H9 (cell line): Measurements from ENCODE around the gene SDHB. TPM values are rescaled to one million over a fixed set of nuclear protein-coding genes. Genes with fewer than 3 reads are reported as not detected.

Experiments used
- DNase-seq: peaks from one replicate; pipeline ENCODE4 v3.0.0-alpha.2; 2017
- H2AFZ ChIP-seq: one replicate; pipeline ENCODE4 v1.6.1; 2013; ENCODE audit warnings: mild to moderate bottlenecking, low read length, control low read depth, moderate library complexity
- H2AK5ac ChIP-seq: 2 replicates; pipeline ENCODE4 v1.6.1; 2013; ENCODE audit warnings: low read length, control low read depth, mixed read lengths; ENCODE audit not compliant: insufficient read length
- H2BK120ac ChIP-seq: one replicate; pipeline ENCODE4 v1.6.1; 2013; ENCODE audit warnings: low read depth, mild to moderate bottlenecking, low read length, control low read depth, inconsistent platforms; ENCODE audit not compliant: poor library complexity, severe bottlenecking
- H2BK12ac ChIP-seq: 2 replicates; pipeline ENCODE4 v1.6.1; 2013; ENCODE audit warnings: low read length, control low read depth, mixed read lengths, low read depth; ENCODE audit not compliant: insufficient read length
- H2BK15ac ChIP-seq: 2 replicates; pipeline ENCODE4 v1.6.1; 2013; ENCODE audit warnings: low read depth, low read length, control low read depth
- H2BK20ac ChIP-seq: one replicate; pipeline ENCODE4 v1.6.1; 2013; ENCODE audit warnings: low read depth, mild to moderate bottlenecking, low read length, control low read depth, inconsistent platforms; ENCODE audit not compliant: poor library complexity, severe bottlenecking
- H2BK5ac ChIP-seq: 2 replicates; pipeline ENCODE4 v1.6.1; 2013; ENCODE audit warnings: low read length, control low read depth, mixed read lengths; ENCODE audit not compliant: insufficient read length
- H3K14ac ChIP-seq: 2 replicates; pipeline ENCODE4 v1.6.1; 2013; ENCODE audit warnings: low read length, control low read depth; ENCODE audit not compliant: insufficient read depth
- H3K18ac ChIP-seq: 2 replicates; pipeline ENCODE4 v1.6.1; 2013; ENCODE audit warnings: low read depth, mild to moderate bottlenecking, mixed read lengths, low read length, control low read depth; ENCODE audit not compliant: insufficient read length
- H3K23ac ChIP-seq: 2 replicates; pipeline ENCODE4 v1.6.1; 2013; ENCODE audit warnings: low read length, control low read depth, mixed read lengths, low read depth; ENCODE audit not compliant: insufficient read length
- H3K23me2 ChIP-seq: 2 replicates; pipeline ENCODE4 v1.6.1; 2013; ENCODE audit warnings: low read depth, mild to moderate bottlenecking, mixed read lengths, low read length, control low read depth; ENCODE audit not compliant: insufficient read length, poor library complexity, severe bottlenecking
- H3K27ac ChIP-seq: 2 replicates; pipeline ENCODE4 v1.5.1; 2013; ENCODE audit warnings: low read length, control low read depth, mixed read lengths, low read depth; ENCODE audit not compliant: insufficient read length
- H3K27me3 ChIP-seq: 2 replicates; pipeline ENCODE4 v1.6.1; 2013; ENCODE audit warnings: low read length, control low read depth, inconsistent platforms; ENCODE audit not compliant: insufficient read depth
- H3K4ac ChIP-seq: 2 replicates; pipeline ENCODE4 v1.6.1; 2013; ENCODE audit warnings: low read depth, mild to moderate bottlenecking, control low read depth, inconsistent platforms, low read length, moderate library complexity
- H3K4me1 ChIP-seq: 2 replicates; pipeline ENCODE4 v1.6.1; 2013; ENCODE audit warnings: low read length, control low read depth, inconsistent platforms; ENCODE audit not compliant: insufficient read depth
- H3K4me2 ChIP-seq: 2 replicates; pipeline ENCODE4 v1.6.1; 2013; ENCODE audit warnings: low read length, control low read depth, mixed read lengths; ENCODE audit not compliant: insufficient read length, insufficient read depth
- H3K56ac ChIP-seq: 2 replicates; pipeline ENCODE4 v1.6.1; 2013; ENCODE audit warnings: low read depth, mild to moderate bottlenecking, mixed read lengths, low read length, control low read depth; ENCODE audit not compliant: insufficient read length
- H3K79me1 ChIP-seq: 2 replicates; pipeline ENCODE4 v1.6.1; 2013; ENCODE audit warnings: low read depth, mild to moderate bottlenecking, moderate library complexity, low read length, control low read depth, inconsistent platforms; ENCODE audit not compliant: insufficient read depth, poor library complexity, severe bottlenecking
- H3K79me2 ChIP-seq: 2 replicates; pipeline ENCODE4 v1.6.1; 2013; ENCODE audit warnings: low read length, control low read depth, inconsistent platforms; ENCODE audit not compliant: insufficient read depth
- H3K9ac ChIP-seq: 2 replicates; pipeline ENCODE4 v1.6.1; 2013; ENCODE audit warnings: low read length, control low read depth, mixed read lengths; ENCODE audit not compliant: insufficient read length; ENCODE audit errors: extremely low read depth
- H3K9me3 ChIP-seq: one replicate; pipeline ENCODE4 v1.6.1; 2013; ENCODE audit warnings: low read depth, low read length, inconsistent platforms; ENCODE audit not compliant: control insufficient read depth
- H3T11ph ChIP-seq: one replicate; pipeline ENCODE4 v1.6.1; 2013; ENCODE audit warnings: mild to moderate bottlenecking, low read length, control low read depth, inconsistent platforms
- H4K20me1 ChIP-seq: one replicate; pipeline ENCODE4 v1.6.1; 2013; ENCODE audit not compliant: control insufficient read depth, insufficient read length, insufficient read depth
- H4K5ac ChIP-seq: 2 replicates; pipeline ENCODE4 v1.6.1; 2013; ENCODE audit warnings: low read depth, mild to moderate bottlenecking, mixed read lengths, low read length, control low read depth; ENCODE audit not compliant: insufficient read length
- H4K8ac ChIP-seq: replicated peaks from 2 replicates; pipeline ENCODE4 v1.6.1; 2013; ENCODE audit warnings: low read length, control low read depth, mixed read lengths, low read depth; ENCODE audit not compliant: insufficient read length
- H4K91ac ChIP-seq: 2 replicates; pipeline ENCODE4 v1.6.1; 2013; ENCODE audit warnings: low read depth, mild to moderate bottlenecking, moderate library complexity, mixed read lengths, low read length, control low read depth; ENCODE audit not compliant: insufficient read length
- H3K27ac Mint-ChIP-seq, 3 experiments: 2 replicates in 2 of 3; 3 replicates in 1 of 3; pipeline ENCODE4 v1.8.0; 2020 to 2021; ENCODE audit warnings: mixed read lengths in 3 of 3, mild to moderate bottlenecking in 1 of 3, moderate library complexity in 1 of 3
- H3K27me3 Mint-ChIP-seq: 2 replicates; pipeline ENCODE4 v1.8.0; 2021; ENCODE audit warnings: low read depth, mild to moderate bottlenecking, moderate library complexity, mixed read lengths
- H3K36me3 Mint-ChIP-seq, 3 experiments: 2 replicates in 2 of 3; 3 replicates in 1 of 3; pipeline ENCODE4 v1.8.0; 2020 to 2021; ENCODE audit warnings: low read depth in 3 of 3, mixed read lengths in 3 of 3; ENCODE audit not compliant: insufficient read depth in 1 of 3
- H3K4me1 Mint-ChIP-seq, 2 experiments: 2 replicates each; pipeline ENCODE4 v1.8.0; 2020; ENCODE audit warnings: mixed read lengths in 2 of 2
- H3K4me3 Mint-ChIP-seq, 2 experiments: 2 replicates in 1 of 2; 3 replicates in 1 of 2; pipeline ENCODE4 v1.8.0; 2020 to 2021; ENCODE audit warnings: mild to moderate bottlenecking in 2 of 2, mixed read lengths in 2 of 2, moderate library complexity in 1 of 2
- H3K9me3 Mint-ChIP-seq, 2 experiments: 2 replicates in 1 of 2; 3 replicates in 1 of 2; pipeline ENCODE4 v1.8.0; 2020; ENCODE audit warnings: mild to moderate bottlenecking in 2 of 2, mixed read lengths in 2 of 2, moderate library complexity in 1 of 2
- CTCF ChIP-seq: fragments of 200-600 bp; sonication (generic); conservative IDR thresholded peaks from 3 replicates; pipeline ENCODE4 v1.8.0; 2021; ENCODE audit warnings: antibody characterized with exemption, mild to moderate bottlenecking
- total RNA-seq: library from RNA; stranded (reverse); gene quantifications from 2 replicates; pipeline ENCODE4 v1.2.1, GENCODE V29; 2021

SDHB gene
- total RNA-seq, 1 experiment from 2014 or later, result 77.5 TPM

- no peak overlapping the region for H3K4ac ChIP-seq
- H4K8ac ChIP-seq, result no peak overlapping the region
- H3K4me1 ChIP-seq, result peaks cover 6% of the 10 kb centered on the region; the same call in 1 of the 2 replicates
- H3K36me3 Mint-ChIP-seq, result peaks cover 0 to 20% (median 6%) of the 10 kb centered on the region in 3 experiments; a peak in 4 of 7 replicates
- H3K79me2 ChIP-seq, result peaks cover 11% of the 10 kb centered on the region
- H3K9me3 Mint-ChIP-seq, result no peaks in the 10 kb centered on the region
- no peak for DNase-seq
- H3K27me3 Mint-ChIP-seq, result peaks cover 4% of the 10 kb centered on the region
- no peak overlapping the region; a peak in 1 of 7 replicates for H3K27ac Mint-ChIP-seq
- H4K91ac ChIP-seq, result no peak overlapping the region
- no peak overlapping the region for H2BK120ac ChIP-seq
- no peaks in the 10 kb centered on the region for H3K9me3 ChIP-seq
- no peak overlapping the region for H3K56ac ChIP-seq
- peak overlapping the region; percentile 95 for H3K4me2 ChIP-seq
- H3K27ac ChIP-seq, result no peak overlapping the region
- no peak overlapping the region for H2AK5ac ChIP-seq
- no peak overlapping the region for H2BK5ac ChIP-seq
- peaks cover 12% of the 10 kb centered on the region for H3K79me1 ChIP-seq
- no peak overlapping the region for H4K5ac ChIP-seq
- H2BK12ac ChIP-seq, result no peak overlapping the region
- no peak for TF ChIP-seq CTCF
- no peak overlapping the region for H3K9ac ChIP-seq
- peak overlapping the region; percentile 99; a peak in 4 of 5 replicates for H3K4me3 Mint-ChIP-seq
- H3K23me2 ChIP-seq, result peaks cover 5% of the 10 kb centered on the region
- no peak overlapping the region for H3K18ac ChIP-seq
- no peak overlapping the region for H3K23ac ChIP-seq
- H3K4me1 Mint-ChIP-seq, result peaks cover 4 to 15% of the 10 kb centered on the region in 2 experiments
- no peak overlapping the region for H2AFZ ChIP-seq
- no peak overlapping the region for H3K14ac ChIP-seq
- no peak overlapping the region for H3T11ph ChIP-seq
- peaks cover 2% of the 10 kb centered on the region; the same call in 1 of the 2 replicates for H3K27me3 ChIP-seq
- H2BK15ac ChIP-seq, result no peak overlapping the region
- H4K20me1 ChIP-seq, result no peaks in the 10 kb centered on the region
- no peak overlapping the region for H2BK20ac ChIP-seq
These were observed 1.2 kb downstream of the SDHB start for GRCh38 chr1:17052641-17053040.
